Activated naive CD4-positive, alpha-beta T cell treated with Interleukin-2 at 50 U/mL for 16 hours (primary cell): ENCODE results near the gene CRYL1.
A peak's percentile ranks its signal among the peaks of the same experiment; 100 is the strongest.

ENCODE experiments used
- DNase-seq: peaks from one replicate; pipeline ENCODE4 v3.0.0-alpha.2; 2020

The CRYL1 gene

DNA sequence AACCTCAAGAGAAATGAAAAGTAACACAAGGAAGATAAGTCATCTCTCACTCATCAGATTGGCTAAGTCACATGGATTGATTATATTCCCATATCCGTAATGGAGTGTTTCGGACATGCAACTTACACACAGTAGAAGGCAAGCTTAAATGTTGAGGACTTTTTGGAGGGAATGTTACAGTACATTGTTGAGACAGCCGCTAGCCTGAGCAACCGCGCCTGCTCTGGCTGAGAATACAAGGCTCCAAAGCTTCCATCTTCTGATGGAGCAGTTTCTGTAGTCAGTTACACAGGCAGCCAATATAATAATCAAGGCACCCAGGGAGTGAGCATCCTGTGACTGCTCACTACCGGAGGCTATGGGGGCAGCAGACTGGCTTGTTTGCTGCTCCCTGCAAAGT is 1.0 kb upstream of the CRYL1 start:
- no peak for DNase-seq

DNA sequence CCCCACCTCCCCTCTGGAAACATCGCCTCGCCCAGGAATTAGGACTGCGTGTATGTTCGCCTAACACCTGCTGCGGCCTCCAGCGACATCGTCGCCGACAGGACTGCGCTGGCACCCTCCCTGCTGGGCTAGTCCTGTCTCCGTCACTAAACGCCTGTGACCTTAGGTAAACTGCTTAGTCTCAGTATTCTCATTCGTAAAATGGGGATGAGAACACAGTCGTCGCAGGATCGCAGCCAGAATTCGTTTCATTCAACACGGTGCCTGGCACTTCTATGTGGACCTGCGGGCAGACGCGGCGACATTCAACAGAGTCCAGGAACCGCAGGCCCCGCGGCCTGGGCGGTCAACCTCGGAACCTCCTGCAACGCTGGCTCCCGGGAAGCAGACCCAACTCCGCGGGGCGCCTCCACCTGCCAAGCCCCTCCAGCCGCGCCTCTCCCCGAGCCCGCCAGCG is 485 bp downstream of the CRYL1 start:
- peak; percentile 17 for DNase-seq

DNA sequence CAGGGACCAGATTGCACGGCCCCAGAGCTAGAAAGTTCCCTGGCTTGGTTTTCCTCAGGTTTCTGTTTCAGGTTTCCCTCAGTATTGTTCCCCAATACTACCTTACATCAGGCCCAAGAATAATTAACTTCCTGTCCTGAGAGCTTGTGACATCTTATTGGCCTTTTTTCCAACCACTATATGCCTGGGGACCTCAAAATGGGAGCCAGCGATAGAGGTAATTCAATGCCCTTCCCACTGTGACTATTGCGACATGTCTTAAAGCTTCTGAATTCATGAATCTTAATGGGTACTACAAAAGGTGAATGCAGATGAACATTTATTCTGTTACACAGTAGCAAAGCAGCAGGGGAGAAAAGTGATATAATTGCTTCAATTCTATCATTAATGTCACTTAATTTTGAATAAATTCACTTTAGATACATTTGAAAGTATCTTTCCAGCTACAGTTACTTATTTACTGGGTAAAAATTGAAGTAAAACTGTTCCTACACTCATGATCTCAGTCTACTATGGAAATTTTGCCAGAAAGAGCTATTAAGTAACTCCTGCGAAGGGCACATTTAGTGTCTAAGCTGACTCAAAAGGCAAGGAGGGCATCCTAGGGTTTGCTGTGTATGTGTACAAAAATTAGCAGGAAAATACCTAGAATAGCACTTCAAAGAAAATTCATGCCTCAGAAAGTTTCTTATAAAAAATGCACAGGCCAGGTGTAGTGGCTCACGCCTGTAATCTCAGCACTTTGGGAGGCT is 4.1 kb downstream of the CRYL1 start:
- DNase-seq, result no peak

GRCh38 chr13:20519875-20520274 is 5.8 kb downstream of the CRYL1 start:
- no peak for DNase-seq

DNA sequence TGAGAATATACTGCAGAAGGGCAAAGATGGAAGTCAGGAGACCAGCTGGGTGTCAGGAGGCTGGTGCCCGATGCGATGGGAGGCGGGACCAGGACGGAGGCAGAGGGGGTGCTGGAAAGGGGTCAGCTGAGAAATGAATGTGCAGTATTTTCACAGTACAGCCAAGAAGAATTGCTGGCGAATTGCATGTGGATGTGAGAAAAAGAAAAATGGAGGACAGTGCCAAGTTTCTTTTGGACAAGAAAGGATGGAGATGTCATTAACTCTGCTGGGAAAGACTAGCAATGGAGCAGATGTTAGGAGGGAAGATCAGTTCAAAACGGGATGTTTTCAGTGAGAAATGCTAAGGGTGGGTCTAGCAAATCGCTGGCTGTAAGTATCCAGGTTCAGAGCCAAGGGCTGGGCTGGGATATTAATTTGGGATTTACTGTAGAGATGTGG is 7.0 kb downstream of the CRYL1 start:
- no peak for DNase-seq

DNA sequence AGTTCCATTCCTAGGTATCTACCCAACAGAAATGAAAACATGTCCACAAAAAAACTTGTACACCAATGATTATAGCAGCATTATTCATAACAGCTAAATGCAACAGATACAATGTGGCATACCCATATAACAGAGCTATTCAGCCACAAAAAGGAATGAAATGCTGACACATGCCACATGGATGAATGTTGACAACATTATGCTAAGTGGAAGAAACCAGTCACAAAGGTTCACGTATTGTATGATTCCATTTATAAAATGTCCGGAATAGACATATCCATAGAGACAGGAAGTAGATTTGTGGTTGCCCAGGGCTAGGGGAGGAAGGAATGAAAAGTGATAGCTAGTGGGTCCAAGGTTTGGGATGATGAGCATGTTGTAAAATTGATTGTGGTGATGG is 10.8 kb downstream of the CRYL1 start:
- DNase-seq, result no peak

DNA sequence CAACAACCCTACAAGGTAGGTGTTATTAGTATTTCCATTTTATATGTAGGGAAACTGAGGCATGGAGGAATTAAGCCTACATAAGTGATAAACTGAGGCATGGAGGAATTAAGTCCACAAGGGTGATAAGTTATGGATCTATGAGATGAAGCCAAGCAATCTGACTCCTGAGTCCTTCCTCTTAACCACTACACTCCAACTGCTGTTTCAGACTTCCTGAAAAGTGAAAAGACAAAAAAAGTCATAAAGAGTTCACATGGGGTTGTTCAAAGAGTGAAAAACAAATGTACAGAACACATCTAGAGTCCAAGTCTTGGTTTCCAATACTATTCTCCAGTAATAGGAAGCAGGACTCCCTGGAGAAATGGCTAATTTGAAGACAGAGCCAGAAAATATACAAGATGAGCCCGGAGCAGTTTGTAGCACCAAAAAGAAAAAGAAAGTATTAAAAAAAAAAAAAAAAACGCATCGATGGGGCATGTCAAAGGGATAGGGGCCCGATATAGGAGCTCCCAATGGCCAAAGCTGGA is 12.1 kb downstream of the CRYL1 start:
- DNase-seq, result no peak

DNA sequence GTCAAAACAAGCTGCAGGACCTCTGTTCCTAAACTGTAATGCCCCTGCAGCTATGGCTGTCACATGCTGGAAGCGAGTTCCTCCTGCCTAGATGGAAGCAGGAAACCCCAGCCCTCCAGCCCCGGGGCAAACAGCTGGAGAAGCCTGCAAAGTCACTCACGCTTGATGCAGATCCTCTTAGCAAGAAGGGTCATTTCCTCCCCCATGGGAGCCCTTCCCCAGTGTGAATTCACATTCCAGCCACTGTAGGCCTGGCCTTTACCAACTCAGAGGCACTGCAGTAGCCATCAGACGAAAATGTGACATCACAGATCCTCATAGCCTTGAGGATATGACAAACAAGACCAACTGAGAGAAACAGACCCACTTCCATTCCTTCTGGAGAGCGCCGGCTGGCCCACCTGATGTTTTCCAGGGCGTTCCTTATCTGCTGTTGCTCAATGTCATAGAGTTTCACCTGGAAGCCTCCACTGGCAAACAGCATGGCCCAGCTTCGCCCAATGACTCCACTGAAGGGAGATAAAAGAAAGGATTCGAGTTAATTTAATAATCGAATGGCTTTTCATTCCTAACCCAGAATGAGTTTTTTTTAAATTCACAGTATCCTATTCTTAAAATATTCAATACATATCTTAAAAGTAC is 13.5 kb downstream of the CRYL1 start:
- no peak for DNase-seq

DNA sequence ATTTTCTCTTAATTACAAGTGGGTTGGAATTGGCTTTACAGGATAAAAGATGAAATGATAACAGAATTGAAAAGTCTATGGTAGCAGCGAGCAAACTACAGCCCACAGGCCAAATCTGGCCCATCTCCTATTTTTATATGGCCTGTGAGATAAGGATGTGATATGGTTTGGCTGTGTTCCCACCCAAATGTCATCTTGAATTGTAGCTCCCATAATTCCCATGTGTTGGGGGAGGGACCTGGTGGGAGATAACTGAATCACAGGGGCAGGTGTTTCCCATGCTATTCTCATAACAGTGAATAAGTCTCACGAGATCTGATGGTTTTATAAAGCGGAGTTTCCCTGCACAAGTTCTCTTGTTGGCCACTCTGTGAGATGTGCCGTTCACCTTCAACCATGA is 19.0 kb downstream of the CRYL1 start:
- no peak for DNase-seq

GRCh38 chr13:20505405-20506366 is 20.0 kb downstream of the CRYL1 start:
- no peak for DNase-seq

GRCh38 chr13:20503088-20504083 is 22.3 kb downstream of the CRYL1 start:
- DNase-seq, result no peak

DNA sequence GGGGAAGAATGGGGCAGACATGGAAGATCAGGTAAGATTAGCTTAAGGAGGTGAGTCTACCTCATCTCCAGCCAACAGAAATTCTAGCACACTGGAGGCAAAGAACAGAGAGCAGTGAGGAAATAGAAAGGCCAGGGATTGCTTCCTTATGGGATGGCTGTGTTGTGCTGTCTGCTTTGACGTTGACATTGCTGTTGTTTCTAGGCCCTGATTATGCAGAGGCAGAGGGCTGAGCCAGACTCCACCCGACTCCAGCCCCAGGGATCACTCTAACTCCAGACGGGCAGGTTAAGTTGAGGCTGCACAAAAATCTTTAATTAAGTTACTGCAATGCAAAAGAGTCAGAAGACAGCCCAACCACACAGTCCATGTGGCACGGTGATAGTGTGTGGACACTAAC is 24.1 kb downstream of the CRYL1 start:
- DNase-seq, result no peak

DNA sequence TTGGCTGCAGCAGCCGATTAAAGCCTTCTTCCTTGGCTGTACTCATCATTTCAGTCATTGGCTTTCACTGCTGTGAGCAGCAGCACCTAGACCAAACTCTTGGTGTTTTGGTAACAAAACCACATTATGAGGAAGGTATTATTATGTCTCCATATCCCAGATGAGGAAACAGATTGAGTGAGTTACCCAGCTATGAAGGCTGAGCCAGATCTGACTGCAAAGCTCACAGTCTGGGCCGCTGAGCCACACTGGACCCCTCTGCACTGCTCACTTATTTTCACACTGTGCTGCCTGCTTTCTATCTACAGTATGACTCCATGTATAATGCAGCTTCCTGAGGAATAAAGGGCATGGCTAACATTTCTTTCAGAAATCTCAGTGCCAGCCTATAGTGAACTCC is 24.5 kb downstream of the CRYL1 start:
- no peak for DNase-seq

- DNase-seq, result no peak
Measured at GRCh38 chr13:20499986-20500385, 25.7 kb downstream of the CRYL1 start.

- no peak for DNase-seq
Measured at GRCh38 chr13:20498659-20499058, 27.0 kb downstream of the CRYL1 start.

- DNase-seq, result no peak
Measured at GRCh38 chr13:20498129-20498528, 27.5 kb downstream of the CRYL1 start.

DNA sequence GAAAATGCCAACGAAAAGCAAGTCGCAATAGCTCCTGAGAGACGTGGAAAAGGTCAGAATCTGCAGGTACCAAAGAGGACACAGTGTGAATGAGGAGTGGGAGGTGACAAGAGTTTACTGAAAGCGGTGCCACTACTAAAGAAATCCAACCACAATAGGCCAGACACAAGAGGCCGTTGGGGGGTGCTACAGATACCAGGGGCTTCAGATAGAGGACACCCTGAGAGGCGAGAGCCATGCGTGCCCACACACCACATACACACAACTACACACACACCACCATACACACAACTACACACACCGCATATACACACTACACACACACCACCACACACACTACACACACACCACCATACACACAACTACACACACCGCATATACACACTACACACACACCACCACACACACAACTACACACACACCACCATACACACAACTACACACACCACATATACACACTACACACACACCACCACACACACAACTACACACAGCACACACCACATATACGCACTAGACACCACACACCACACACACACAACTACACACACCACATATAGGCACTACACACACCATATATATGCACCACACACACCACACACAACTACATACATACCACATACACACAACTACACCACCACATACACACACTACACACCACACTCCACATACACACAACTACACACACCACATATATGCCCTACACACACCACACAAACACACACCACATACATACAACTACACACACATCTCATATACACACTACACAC is 28.5 kb downstream of the CRYL1 start:
- no peak for DNase-seq

GRCh38 chr13:20495087-20496023 is 30.3 kb downstream of the CRYL1 start:
- peak; percentile 62 for DNase-seq

GRCh38 chr13:20494656-20495055 is 31.0 kb downstream of the CRYL1 start:
- no peak for DNase-seq

GRCh38 chr13:20492641-20493040 is 33.0 kb downstream of the CRYL1 start:
- DNase-seq, result peak; percentile 42
